ENCODE results near the gene MAD1L1. TPM values are rescaled to one million over a fixed set of nuclear protein-coding genes. Genes with fewer than 3 reads are reported as not detected.

The MAD1L1 gene
- total and polyA plus RNA-seq, 4 donors = 12.8 to 20.7 (median 16.5) TPM

DNA sequence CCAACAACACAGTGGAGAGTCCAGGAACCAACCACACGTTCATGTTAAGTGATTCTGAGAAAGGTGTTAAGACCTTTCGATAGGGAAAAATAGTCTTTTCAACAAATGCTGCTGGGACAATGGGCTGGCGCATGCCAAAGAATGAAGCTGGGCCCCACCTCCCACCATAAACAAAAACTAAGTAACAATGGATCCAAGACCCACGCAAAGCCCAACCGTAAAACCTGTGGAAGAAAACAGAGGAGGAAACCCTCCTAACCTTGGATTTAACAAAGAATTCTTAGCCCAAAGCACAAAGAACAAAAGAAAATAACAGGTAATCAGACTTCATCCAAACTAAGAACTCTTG lies 289.8 kb downstream of the MAD1L1 start (continued):
- TF ChIP-seq, protein P1, sequence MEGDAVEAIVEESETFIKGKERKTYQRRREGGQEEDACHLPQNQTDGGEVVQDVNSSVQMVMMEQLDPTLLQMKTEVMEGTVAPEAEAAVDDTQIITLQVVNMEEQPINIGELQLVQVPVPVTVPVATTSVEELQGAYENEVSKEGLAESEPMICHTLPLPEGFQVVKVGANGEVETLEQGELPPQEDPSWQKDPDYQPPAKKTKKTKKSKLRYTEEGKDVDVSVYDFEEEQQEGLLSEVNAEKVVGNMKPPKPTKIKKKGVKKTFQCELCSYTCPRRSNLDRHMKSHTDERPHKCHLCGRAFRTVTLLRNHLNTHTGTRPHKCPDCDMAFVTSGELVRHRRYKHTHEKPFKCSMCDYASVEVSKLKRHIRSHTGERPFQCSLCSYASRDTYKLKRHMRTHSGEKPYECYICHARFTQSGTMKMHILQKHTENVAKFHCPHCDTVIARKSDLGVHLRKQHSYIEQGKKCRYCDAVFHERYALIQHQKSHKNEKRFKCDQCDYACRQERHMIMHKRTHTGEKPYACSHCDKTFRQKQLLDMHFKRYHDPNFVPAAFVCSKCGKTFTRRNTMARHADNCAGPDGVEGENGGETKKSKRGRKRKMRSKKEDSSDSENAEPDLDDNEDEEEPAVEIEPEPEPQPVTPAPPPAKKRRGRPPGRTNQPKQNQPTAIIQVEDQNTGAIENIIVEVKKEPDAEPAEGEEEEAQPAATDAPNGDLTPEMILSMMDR (IDR thresholded peaks at IDR 0.05; ENCODE audit: low read depth, low read length, missing input control) = no peak
- TF ChIP-seq GABPA (IDR thresholded peaks at IDR 0.05 in 1 of 2, conservative IDR thresholded peaks at IDR 0.05 in 1 of 2) = no peak
- TF ChIP-seq EGR1 (IDR thresholded peaks at IDR 0.05; ENCODE audit: low read depth in 2 of 2) = no peak

DNA sequence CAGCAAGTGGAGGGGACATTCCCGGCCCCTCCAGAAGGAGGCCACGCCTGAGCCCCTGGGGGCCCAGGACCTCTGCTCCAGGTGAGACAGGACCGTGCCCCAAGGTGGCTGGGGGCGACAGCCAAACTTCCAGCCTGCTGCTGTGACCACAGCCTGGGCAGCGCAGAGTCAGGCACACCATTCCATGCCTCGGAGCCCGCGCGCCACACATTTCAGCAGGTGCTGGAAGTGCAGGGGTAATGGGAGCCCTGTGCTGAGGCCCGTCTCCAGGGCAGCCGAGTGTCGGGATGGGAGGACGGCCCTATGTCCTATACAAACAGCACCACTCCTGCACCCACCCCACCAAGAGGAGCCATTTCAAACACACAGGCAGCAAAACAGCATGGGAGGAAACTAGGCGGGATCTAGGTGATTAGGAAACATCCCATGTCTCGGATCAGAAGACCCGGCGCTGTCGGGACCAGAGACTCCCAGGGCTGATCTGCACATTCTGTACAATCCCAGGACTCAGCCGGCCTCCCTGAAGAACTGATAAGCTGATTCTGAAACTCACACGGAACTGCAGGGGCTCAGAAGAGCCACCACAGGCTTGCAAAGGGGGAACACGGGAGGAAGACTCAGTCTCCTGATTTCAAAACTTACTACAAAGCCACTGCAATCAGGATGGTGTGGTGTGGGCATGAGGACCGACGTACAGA lies 290.4 kb downstream of the MAD1L1 start:
- Histone ChIP-seq H3K4me3 (ENCODE audit: low read depth in 1 of 3, low read length in 3 of 3) (no peak overlapping the region), H3K9me3 (ENCODE audit: control insufficient read depth in 4 of 4, low read length in 3 of 4) (no peaks in the 10 kb centered on the region), H3K36me3 (ENCODE audit: control insufficient read depth in 4 of 4, insufficient read depth in 3 of 4, low read depth in 1 of 4, low read length in 3 of 4) (no peaks in the 10 kb centered on the region), H3K4me1 (ENCODE audit: control insufficient read depth in 4 of 4, insufficient read depth in 4 of 4, low read length in 3 of 4) (no peaks in the 10 kb centered on the region), H3K27ac (ENCODE audit: low read depth in 1 of 2, low read length in 2 of 2) (no peak overlapping the region), H3K27me3 (ENCODE audit: control insufficient read depth in 4 of 4, insufficient read depth in 4 of 4, low read length in 3 of 4) (no peaks in the 10 kb centered on the region), H3K9ac (ENCODE audit: low read depth in 1 of 2, low read length in 2 of 2) (no peak overlapping the region)
- TF ChIP-seq MAX (IDR thresholded peaks at IDR 0.05) = no peak
- no peak for TF ChIP-seq TAF1 (conservative IDR thresholded peaks at IDR 0.05)
- TF ChIP-seq YY1 (IDR thresholded peaks at IDR 0.05) = no peak
- TF ChIP-seq JUND (IDR thresholded peaks at IDR 0.05) = no peak
- no peak for TF ChIP-seq ATF3 (IDR thresholded peaks at IDR 0.05)
- TF ChIP-seq HNF4G (IDR thresholded peaks at IDR 0.05) = no peak
- TF ChIP-seq HNF4A (conservative IDR thresholded peaks at IDR 0.05) = no peak
- no peak for TF ChIP-seq NR2F2 (IDR thresholded peaks at IDR 0.05)
- TF ChIP-seq SP1 (IDR thresholded peaks at IDR 0.05) = no peak
- TF ChIP-seq RAD21 (IDR thresholded peaks at IDR 0.05) = no peak
- no peak for TF ChIP-seq REST (IDR thresholded peaks at IDR 0.05)
- TF ChIP-seq FOXA2 (IDR thresholded peaks at IDR 0.05) = no peak
- no peak for DNase-seq (ENCODE audit: low spot score)
- WGBS = 92% methylated on average over 23 of the region's 23 CpGs
